CD4-positive, alpha-beta T cell treated with Interleukin-6 at 100 ng/mL for 8 hours (primary cell): ENCODE measurements around the gene MYCBP.

ENCODE experiments used
- DNase-seq: peaks from one replicate; pipeline ENCODE4 v3.0.0-alpha.2; 2020; ENCODE audit warnings: mixed read lengths, low spot score

The MYCBP gene

DNA sequence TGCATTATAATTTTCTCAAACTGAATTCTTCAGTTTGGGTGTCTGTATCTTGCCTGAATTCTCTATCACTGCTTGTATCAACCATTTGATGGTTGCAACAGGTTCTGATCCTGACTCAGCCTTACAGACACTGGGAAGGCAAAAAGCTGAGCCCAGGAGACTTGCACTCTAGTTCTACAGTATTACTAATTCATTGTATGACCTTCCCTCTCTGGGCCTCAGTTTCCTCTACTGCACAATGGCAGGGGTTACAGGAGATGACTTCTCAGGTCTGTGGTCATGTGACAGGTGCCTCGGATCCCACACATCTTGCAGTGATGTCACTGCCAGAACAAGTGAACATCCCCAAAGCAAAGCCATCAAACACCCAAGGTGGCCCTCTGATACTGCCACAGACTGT is 52.3 kb downstream of the MYCBP start:
- no peak for DNase-seq

- no peak for DNase-seq
These were observed 53.6 kb downstream of the MYCBP start for GRCh38 chr1:38819516-38819915.

- no peak for DNase-seq
These were observed 54.1 kb downstream of the MYCBP start for GRCh38 chr1:38819040-38819439.

GRCh38 chr1:38818175-38818976 is 54.8 kb downstream of the MYCBP start:
- no peak for DNase-seq

GRCh38 chr1:38817267-38818174 is 55.6 kb downstream of the MYCBP start:
- no peak for DNase-seq

GRCh38 chr1:38815903-38816627 is 57.1 kb downstream of the MYCBP start:
- DNase-seq: no peak

DNA sequence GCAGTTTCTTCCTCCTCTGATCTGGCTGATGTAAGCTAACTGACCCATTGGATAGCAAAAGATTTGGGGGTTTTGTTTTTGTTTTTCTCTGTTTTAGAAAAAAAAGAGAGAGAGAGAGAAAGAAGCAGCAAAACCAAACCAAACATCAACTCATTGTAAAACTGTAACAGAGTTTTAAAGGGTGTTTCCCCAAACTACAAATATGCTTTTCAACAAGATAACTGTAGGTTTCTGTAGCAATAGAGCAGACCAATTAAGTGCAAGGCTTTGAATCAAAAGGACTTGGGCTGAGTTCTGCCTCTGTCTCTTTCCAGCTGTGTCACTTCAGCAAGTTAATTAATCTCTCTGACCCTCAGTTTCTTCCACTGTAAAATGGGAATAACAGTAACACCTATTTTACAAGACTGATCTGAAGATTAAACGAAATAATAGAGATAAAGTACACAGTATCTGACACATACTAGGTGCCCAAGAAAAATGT is 58.1 kb downstream of the MYCBP start:
- DNase-seq: no peak

DNA sequence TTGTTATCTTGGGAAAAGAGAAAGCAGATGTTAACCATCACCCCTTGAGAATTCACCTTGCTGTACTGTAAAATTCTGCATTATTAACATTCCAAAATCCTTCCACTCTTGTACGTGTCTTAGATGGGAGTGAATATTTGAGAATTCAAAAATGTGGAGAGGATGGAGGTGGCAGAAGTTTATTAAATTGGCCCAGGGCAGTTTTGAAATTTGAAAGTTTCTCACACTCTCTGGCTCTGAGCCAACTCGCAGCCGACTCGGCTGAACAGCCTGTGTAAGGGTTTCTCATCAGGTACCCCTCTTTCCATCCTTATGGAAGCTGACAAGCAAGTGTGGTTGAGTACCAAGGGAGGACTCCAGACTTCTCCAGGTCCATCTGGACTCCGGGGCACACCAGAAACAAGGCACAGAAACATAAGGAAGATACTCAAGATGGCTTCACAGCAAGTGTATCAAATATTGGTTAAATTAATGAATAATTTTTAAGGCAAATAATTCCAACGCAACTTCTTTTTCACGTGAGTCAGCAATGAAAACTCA is 58.6 kb downstream of the MYCBP start:
- DNase-seq: no peak

DNA sequence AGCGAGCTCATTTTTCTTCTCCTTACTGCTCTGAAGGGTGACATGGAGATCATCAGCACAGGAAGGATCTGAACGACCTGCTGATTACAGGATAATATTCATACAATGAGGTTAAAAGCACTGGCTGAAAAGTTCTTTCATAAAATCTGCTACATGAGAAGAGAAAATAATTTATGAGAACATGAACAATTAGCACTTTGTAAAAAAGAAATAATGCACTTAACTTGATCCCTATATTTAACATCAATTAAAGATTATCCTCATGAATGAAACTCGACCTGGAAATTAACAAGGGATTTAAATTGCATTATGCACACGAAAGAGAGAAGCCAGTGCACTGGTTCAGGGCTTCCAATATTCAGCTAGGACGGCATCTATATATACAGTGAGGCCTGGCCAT is 60.2 kb downstream of the MYCBP start:
- DNase-seq: no peak
